GM12873 (cell line): Measurements from ENCODE around the gene CSTF3.
A peak's percentile ranks its signal among the peaks of the same experiment; 100 is the strongest.

ENCODE experiments used
- CTCF ChIP-seq: IDR thresholded peaks from 2 replicates; pipeline ENCODE4 v1.5.1; 2012; ENCODE audit warnings: low read depth, mild to moderate bottlenecking, moderate library complexity, low read length, control low read depth; ENCODE audit not compliant: insufficient read depth; ENCODE audit errors: missing control alignments

The CSTF3 gene

GRCh38 chr11:33072465-33072864 is 88.8 kb downstream of the CSTF3 start:
- no peak for TF ChIP-seq CTCF

GRCh38 chr11:33068611-33069340 is 92.5 kb downstream of the CSTF3 start:
- TF ChIP-seq CTCF = no peak

- TF ChIP-seq CTCF = no peak
Observed at GRCh38 chr11:33067294-33067693, 94.0 kb downstream of the CSTF3 start.

GRCh38 chr11:33065445-33066178 is 95.7 kb downstream of the CSTF3 start:
- TF ChIP-seq CTCF = peak; percentile 97

- no peak for TF ChIP-seq CTCF
Observed at GRCh38 chr11:33064866-33065265, 96.4 kb downstream of the CSTF3 start.

- no peak for TF ChIP-seq CTCF
Observed at GRCh38 chr11:33064033-33064825, 97.1 kb downstream of the CSTF3 start.
